HepG2 (cell line): ENCODE data around the gene TPCN2. TPM values are rescaled to one million over a fixed set of nuclear protein-coding genes. Genes with fewer than 3 reads are reported as not detected.

Experiments
- AKAP8 ChIP-seq: sonication (generic); formaldehyde crosslinking; IDR thresholded peaks from 2 replicates; pipeline ENCODE4 v1.5.1; 2020; ENCODE audit warnings: mild to moderate bottlenecking, missing genetic modification reagents
- JDP2 ChIP-seq: sonication (generic); formaldehyde crosslinking; IDR thresholded peaks from 2 replicates; pipeline ENCODE4 v1.8.1; 2022; ENCODE audit warnings: missing genetic modification reagents, borderline replicate concordance
- KAT7 ChIP-seq: IDR thresholded peaks from 2 replicates; pipeline ENCODE4 v1.6.1; 2018; ENCODE audit warnings: borderline replicate concordance, missing compliant biosample characterization
- MAFF ChIP-seq: IDR thresholded peaks from 2 replicates; pipeline ENCODE4 v1.6.1; 2011; ENCODE audit warnings: low read depth, low read length, improper control_type of control experiment
- NKX3-1 ChIP-seq: sonication (generic); formaldehyde crosslinking; IDR thresholded peaks from 2 replicates; pipeline ENCODE4 v1.5.0; 2020; ENCODE audit warnings: missing genetic modification reagents
- PHF8 ChIP-seq: sonication (generic); formaldehyde crosslinking; IDR thresholded peaks from 2 replicates; pipeline ENCODE4 v1.5.0; 2020; ENCODE audit warnings: missing genetic modification reagents
- POLR2AphosphoS2 ChIP-seq: IDR thresholded peaks from 2 replicates; pipeline ENCODE4 v1.6.1; 2011; ENCODE audit warnings: low read depth, low read length, improper control_type of control experiment
- TAF15 ChIP-seq: fragments of 200-400 bp; formaldehyde crosslinking; IDR thresholded peaks from one replicate; pipeline ENCODE4 v1.6.1; 2018; ENCODE audit warnings: mild to moderate bottlenecking, low read depth, low read length; ENCODE audit not compliant: poor library complexity, severe bottlenecking
- TGIF2 ChIP-seq: IDR thresholded peaks from 2 replicates; pipeline ENCODE4 v1.6.1; 2016; ENCODE audit warnings: control low read depth, missing compliant biosample characterization
- ZFP90 ChIP-seq: sonication (generic); formaldehyde crosslinking; IDR thresholded peaks from 2 replicates; pipeline ENCODE4 v1.8.0; 2022; ENCODE audit warnings: missing genetic modification reagents, mild to moderate bottlenecking, inconsistent platforms, borderline replicate concordance
- ZFY ChIP-seq: sonication (generic); formaldehyde crosslinking; IDR thresholded peaks from 2 replicates; pipeline ENCODE4 v1.4.0; 2020; ENCODE audit warnings: missing genetic modification reagents
- ZNF382 ChIP-seq: sonication (generic); formaldehyde crosslinking; IDR thresholded peaks from 2 replicates; pipeline ENCODE4 v1.5.0; 2020; ENCODE audit warnings: missing genetic modification reagents, mild to moderate bottlenecking, borderline replicate concordance
- ZNF7 ChIP-seq: IDR thresholded peaks from 2 replicates; pipeline ENCODE4 v1.6.1; 2016; ENCODE audit warnings: missing biosample characterization, missing genetic modification reagents
- ZNF709 ChIP-seq: sonication (generic); formaldehyde crosslinking; IDR thresholded peaks from 2 replicates; pipeline ENCODE4 v1.5.0; 2020; ENCODE audit warnings: mild to moderate bottlenecking, missing genetic modification reagents
- ZNF775 ChIP-seq: sonication (generic); formaldehyde crosslinking; IDR thresholded peaks from 2 replicates; pipeline ENCODE4 v1.4.0; 2020; ENCODE audit warnings: missing genetic modification reagents, mild to moderate bottlenecking, moderate library complexity, borderline replicate concordance
- polyA plus RNA-seq, 8 experiments: library from polyadenylated mRNA; depleted of rRNA in 3 of 8; stranded (reverse) in 7 of 8; unstranded in 1 of 8; fragments of >200 nt; fragmentation: Illumina TruSeq in 4 of 8; extraction: Trizol in 4 of 8; gene quantifications; 2 replicates each; pipeline versions ENCODE4 v1.2.1 to v1.2.3, GENCODE V29; 2011 to 2016; ENCODE audit warnings: low read depth in 4 of 8, missing spikeins in 1 of 8, mixed read lengths in 1 of 8; ENCODE audit not compliant: insufficient read depth in 1 of 8
- total RNA-seq, 5 experiments: library from RNA; depleted of rRNA; stranded (reverse); fragments of >200 nt; fragmentation: Illumina TruSeq; extraction: Trizol; gene quantifications; 2 replicates each; pipeline ENCODE4 v1.2.3, GENCODE V29; 2016; ENCODE audit warnings: low read depth in 1 of 5
- TF ChIP-seq, protein P1 (sequence below): sonication (generic); formaldehyde crosslinking; IDR thresholded peaks from 2 replicates; pipeline ENCODE4 v1.8.1; 2023; ENCODE audit warnings: missing genetic modification reagents, mild to moderate bottlenecking, borderline replicate concordance
- TF ChIP-seq, protein P2 (sequence below): sonication (generic); formaldehyde crosslinking; conservative IDR thresholded peaks from 2 replicates; pipeline ENCODE4 v1.4.0; 2020; ENCODE audit warnings: missing genetic modification reagents
- TF ChIP-seq, protein P3 (sequence below): sonication (generic); formaldehyde crosslinking; IDR thresholded peaks from 2 replicates; pipeline ENCODE4 v1.4.0; 2020; ENCODE audit warnings: mild to moderate bottlenecking, low read depth, missing genetic modification reagents
- TF ChIP-seq, protein P4 (sequence below): IDR thresholded peaks from 2 replicates; pipeline ENCODE4 v1.6.1; 2018; ENCODE audit warnings: missing genetic modification reagents
- TF ChIP-seq, protein P5 (sequence below): IDR thresholded peaks from 2 replicates; pipeline ENCODE4 v1.6.1; 2016
- TF ChIP-seq, protein P6 (sequence below): sonication (generic); formaldehyde crosslinking; IDR thresholded peaks from 2 replicates; pipeline ENCODE4 v1.9.0; 2021; ENCODE audit warnings: missing genetic modification reagents, borderline replicate concordance
- TF ChIP-seq, protein P7 (sequence below): IDR thresholded peaks from 2 replicates; pipeline ENCODE4 v1.6.1; 2016; ENCODE audit warnings: low read depth

TPCN2 gene
- total and polyA plus RNA-seq, 2 of the 13 experiments (the other 11 are each of a cell fraction or from before 2014, with no cell fraction given): 5.6 to 5.9 TPM

DNA sequence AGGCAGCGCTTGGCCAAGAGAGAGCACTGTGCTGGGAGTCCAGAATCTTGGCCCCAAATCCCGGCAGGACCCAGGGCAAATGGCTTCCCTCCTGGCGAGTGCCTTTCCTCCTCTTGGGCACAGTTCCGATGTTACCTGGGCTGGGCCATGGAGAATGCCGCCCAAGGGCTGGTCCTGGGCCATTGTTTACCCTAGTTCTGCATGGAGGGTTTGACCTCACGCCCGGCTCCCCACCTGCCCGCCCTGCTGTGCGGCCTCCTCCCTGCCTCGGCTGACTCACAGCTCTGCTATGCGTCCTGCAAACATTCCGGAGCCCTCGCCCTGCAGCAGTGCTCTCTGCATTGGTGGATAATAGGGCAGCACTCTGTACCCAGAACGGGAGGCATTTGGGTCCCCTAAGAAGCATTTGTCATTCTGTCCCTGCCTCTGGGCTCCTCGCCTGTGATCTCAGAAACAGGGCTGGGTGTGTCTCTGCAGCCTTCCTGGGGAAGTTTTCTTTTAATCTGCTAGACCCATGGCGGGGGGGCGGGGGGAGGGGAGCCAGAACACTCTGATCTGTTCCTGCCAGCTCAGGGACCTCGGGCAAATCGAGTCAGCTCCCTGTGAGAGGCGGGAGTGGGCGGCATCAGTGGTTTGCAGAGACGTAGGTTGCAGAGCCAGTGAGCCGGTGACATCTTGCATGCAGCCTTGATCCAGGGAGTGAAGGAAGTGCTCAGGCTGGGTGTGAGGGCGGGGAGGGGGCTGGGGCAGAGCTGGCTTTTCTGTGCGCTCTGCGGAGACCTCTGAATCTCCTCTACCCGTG lies 74.1 kb downstream of the TPCN2 start (continued):
- TF ChIP-seq, protein P1, sequence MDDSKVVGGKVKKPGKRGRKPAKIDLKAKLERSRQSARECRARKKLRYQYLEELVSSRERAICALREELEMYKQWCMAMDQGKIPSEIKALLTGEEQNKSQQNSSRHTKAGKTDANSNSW (CRISPR knock-in tag): no peak
- TF ChIP-seq MAFF: no peak
- TF ChIP-seq, protein P2, sequence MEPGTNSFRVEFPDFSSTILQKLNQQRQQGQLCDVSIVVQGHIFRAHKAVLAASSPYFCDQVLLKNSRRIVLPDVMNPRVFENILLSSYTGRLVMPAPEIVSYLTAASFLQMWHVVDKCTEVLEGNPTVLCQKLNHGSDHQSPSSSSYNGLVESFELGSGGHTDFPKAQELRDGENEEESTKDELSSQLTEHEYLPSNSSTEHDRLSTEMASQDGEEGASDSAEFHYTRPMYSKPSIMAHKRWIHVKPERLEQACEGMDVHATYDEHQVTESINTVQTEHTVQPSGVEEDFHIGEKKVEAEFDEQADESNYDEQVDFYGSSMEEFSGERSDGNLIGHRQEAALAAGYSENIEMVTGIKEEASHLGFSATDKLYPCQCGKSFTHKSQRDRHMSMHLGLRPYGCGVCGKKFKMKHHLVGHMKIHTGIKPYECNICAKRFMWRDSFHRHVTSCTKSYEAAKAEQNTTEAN (CRISPR knock-in tag): no peak
- TF ChIP-seq ZNF775 (CRISPR knock-in tag): no peak
- TF ChIP-seq, protein P3, sequence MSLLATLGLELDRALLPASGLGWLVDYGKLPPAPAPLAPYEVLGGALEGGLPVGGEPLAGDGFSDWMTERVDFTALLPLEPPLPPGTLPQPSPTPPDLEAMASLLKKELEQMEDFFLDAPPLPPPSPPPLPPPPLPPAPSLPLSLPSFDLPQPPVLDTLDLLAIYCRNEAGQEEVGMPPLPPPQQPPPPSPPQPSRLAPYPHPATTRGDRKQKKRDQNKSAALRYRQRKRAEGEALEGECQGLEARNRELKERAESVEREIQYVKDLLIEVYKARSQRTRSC (CRISPR knock-in tag): no peak
- no peak for TF ChIP-seq ZNF709 (CRISPR knock-in tag)
- no peak for TF ChIP-seq AKAP8 (CRISPR knock-in tag)
- TF ChIP-seq, protein P4, sequence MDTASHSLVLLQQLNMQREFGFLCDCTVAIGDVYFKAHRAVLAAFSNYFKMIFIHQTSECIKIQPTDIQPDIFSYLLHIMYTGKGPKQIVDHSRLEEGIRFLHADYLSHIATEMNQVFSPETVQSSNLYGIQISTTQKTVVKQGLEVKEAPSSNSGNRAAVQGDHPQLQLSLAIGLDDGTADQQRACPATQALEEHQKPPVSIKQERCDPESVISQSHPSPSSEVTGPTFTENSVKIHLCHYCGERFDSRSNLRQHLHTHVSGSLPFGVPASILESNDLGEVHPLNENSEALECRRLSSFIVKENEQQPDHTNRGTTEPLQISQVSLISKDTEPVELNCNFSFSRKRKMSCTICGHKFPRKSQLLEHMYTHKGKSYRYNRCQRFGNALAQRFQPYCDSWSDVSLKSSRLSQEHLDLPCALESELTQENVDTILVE: no peak
- TF ChIP-seq, protein P5, sequence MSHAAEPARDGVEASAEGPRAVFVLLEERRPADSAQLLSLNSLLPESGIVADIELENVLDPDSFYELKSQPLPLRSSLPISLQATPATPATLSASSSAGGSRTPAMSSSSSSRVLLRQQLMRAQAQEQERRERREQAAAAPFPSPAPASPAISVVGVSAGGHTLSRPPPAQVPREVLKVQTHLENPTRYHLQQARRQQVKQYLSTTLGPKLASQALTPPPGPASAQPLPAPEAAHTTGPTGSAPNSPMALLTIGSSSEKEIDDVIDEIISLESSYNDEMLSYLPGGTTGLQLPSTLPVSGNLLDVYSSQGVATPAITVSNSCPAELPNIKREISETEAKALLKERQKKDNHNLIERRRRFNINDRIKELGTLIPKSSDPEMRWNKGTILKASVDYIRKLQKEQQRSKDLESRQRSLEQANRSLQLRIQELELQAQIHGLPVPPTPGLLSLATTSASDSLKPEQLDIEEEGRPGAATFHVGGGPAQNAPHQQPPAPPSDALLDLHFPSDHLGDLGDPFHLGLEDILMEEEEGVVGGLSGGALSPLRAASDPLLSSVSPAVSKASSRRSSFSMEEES (CRISPR knock-in tag): no peak
- TF ChIP-seq JDP2 (CRISPR knock-in tag): no peak
- TF ChIP-seq NKX3-1 (CRISPR knock-in tag): no peak
- TF ChIP-seq, protein P6, sequence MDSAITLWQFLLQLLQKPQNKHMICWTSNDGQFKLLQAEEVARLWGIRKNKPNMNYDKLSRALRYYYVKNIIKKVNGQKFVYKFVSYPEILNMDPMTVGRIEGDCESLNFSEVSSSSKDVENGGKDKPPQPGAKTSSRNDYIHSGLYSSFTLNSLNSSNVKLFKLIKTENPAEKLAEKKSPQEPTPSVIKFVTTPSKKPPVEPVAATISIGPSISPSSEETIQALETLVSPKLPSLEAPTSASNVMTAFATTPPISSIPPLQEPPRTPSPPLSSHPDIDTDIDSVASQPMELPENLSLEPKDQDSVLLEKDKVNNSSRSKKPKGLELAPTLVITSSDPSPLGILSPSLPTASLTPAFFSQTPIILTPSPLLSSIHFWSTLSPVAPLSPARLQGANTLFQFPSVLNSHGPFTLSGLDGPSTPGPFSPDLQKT (CRISPR knock-in tag): no peak
- TF ChIP-seq ZNF7: no peak
- TF ChIP-seq TGIF2: no peak
- TF ChIP-seq POLR2AphosphoS2: no peak
- TF ChIP-seq, protein P7, sequence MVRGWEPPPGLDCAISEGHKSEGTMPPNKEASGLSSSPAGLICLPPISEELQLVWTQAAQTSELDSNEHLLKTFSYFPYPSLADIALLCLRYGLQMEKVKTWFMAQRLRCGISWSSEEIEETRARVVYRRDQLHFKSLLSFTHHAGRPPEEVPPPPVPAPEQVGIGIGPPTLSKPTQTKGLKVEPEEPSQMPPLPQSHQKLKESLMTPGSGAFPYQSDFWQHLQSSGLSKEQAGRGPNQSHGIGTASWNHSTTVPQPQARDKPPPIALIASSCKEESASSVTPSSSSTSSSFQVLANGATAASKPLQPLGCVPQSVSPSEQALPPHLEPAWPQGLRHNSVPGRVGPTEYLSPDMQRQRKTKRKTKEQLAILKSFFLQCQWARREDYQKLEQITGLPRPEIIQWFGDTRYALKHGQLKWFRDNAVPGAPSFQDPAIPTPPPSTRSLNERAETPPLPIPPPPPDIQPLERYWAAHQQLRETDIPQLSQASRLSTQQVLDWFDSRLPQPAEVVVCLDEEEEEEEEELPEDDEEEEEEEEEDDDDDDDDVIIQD (CRISPR knock-in tag): no peak
- TF ChIP-seq ZFP90 (CRISPR knock-in tag): no peak
- TF ChIP-seq KAT7 (CRISPR knock-in tag): no peak
- TF ChIP-seq TAF15: no peak
- no peak for TF ChIP-seq ZNF382 (CRISPR knock-in tag)
- 0 out of 2 replicates have a peak, but pooled peaks have one; percentile 4 for TF ChIP-seq PHF8 (CRISPR knock-in tag)
- TF ChIP-seq ZFY: peak; percentile 22; the same call in 1 of the 2 replicates
